ENCODE results near the gene RASA2. TPM values are rescaled to one million over a fixed set of nuclear protein-coding genes. Genes with fewer than 3 reads are reported as not detected.

RASA2 gene
- total and polyA plus RNA-seq, 2 of the 8 experiments (the other 6 are each of a cell fraction or from before 2014, with no cell fraction given), result 3.5 to 15.9 TPM

GRCh38 chr3:141485641-141486495, 959 bp upstream of the RASA2 start:
- no peak overlapping the region for H2BK5ac ChIP-seq (ENCODE audit: low read depth, low read length)
- H3K14ac ChIP-seq (ENCODE audit: insufficient read length), result no peak overlapping the region
- ChIA-PET CTCF (ENCODE audit: partially characterized antibody) (no interaction called here), POLR2A (ENCODE audit: partially characterized antibody) (interaction anchor here (1.4 to 2.0 kb wide), 4 partner anchors 13 to 117 kb away, joined by 3 to 14 read pairs (median 6); no protein-coding TSS in a partner anchor)
- peaks cover 0 to 30% of the 10 kb centered on the region in 2 experiments; a peak in 3 of 4 replicates for H3K79me2 ChIP-seq (ENCODE audit: control insufficient read depth in 1 of 2, insufficient read depth in 2 of 2, low read length in 2 of 2)
- 0 out of 2 replicates have a peak overlapping the region, but pooled peaks have one; percentile 20 for H2BK15ac ChIP-seq (ENCODE audit: low read length)
- no peaks in the 10 kb centered on the region for H3K23me2 ChIP-seq (ENCODE audit: low read depth, low read length)
- H4K91ac ChIP-seq (replicated peaks; ENCODE audit: insufficient read length, low read length), result no peak overlapping the region
- no peak overlapping the region for H4K8ac ChIP-seq (ENCODE audit: extremely low read depth, insufficient read depth, low read length)
- H4K5ac ChIP-seq (ENCODE audit: insufficient read length, low read depth, low read length), result peak overlapping the region; percentile 1
- H3K27ac ChIP-seq (ENCODE audit: low read depth, low read length), result peak overlapping the region; percentile 41; the same call in 1 of the 2 replicates
- no peaks in the 10 kb centered on the region for H3K27me3 ChIP-seq (replicated peaks in 1 of 4; ENCODE audit: control insufficient read depth in 3 of 4, extremely low read depth in 1 of 4, insufficient read depth in 3 of 4, low read length in 3 of 4)
- H3K4me3 ChIP-seq (ENCODE audit: extremely low read depth in 1 of 4, insufficient read depth in 2 of 4, low read depth in 3 of 4, low read length in 4 of 4), result peak overlapping the region; percentile 39 to 63 (median 54); a peak in 6 of 8 replicates
- TF ChIP-seq SIRT6 (IDR thresholded peaks at IDR 0.05; ENCODE audit: low read length), result no peak
- no peak for TF ChIP-seq RAD21 (IDR thresholded peaks at IDR 0.05 in 1 of 2, conservative IDR thresholded peaks at IDR 0.05 in 1 of 2; ENCODE audit: low read depth in 2 of 2, low read length in 2 of 2)
- TF ChIP-seq EP300 (IDR thresholded peaks at IDR 0.05; ENCODE audit: borderline replicate concordance in 1 of 2, low read depth in 2 of 2, low read length in 2 of 2), result no peak
- no peak for TF ChIP-seq SIN3A (conservative IDR thresholded peaks at IDR 0.05 in 1 of 2, IDR thresholded peaks at IDR 0.05 in 1 of 2; ENCODE audit: low read depth in 1 of 2, low read length in 2 of 2)
- no peak for TF ChIP-seq EGR1 (IDR thresholded peaks at IDR 0.05; ENCODE audit: borderline replicate concordance, low read depth, low read length)
- H3K36me3 ChIP-seq (ENCODE audit: control insufficient read depth in 2 of 4, insufficient read depth in 4 of 4, low read length in 3 of 4), result no peaks in the 10 kb centered on the region
- H2BK20ac ChIP-seq (ENCODE audit: low read length), result no peak overlapping the region; the same call in 1 of the 2 replicates
- H3K18ac ChIP-seq (ENCODE audit: extremely low read depth, low read length), result no peak overlapping the region; the same call in 1 of the 2 replicates
- 52% methylated on average over 10 of the region's 10 CpGs; no CpG with 5 or more reads in 1 of the 2 experiments for whole genome bisulfite sequencing, 2 experiments (ENCODE audit: extremely low coverage in 1 of 2, insufficient coverage in 1 of 2, insufficient read length in 1 of 2, insufficient replicate concordance in 2 of 2, low coverage in 1 of 2, low lambda C conversion rate in 2 of 2, missing lambda C conversion rate in 1 of 2)
- no peak overlapping the region for H2BK12ac ChIP-seq (ENCODE audit: low read depth, low read length)
- DNase-seq (ENCODE audit: low read depth in 1 of 2, low spot score in 2 of 2) (no peak), FAIRE-seq (no peak)
- H2AK5ac ChIP-seq (ENCODE audit: low read depth, low read length), result no peak overlapping the region
- H3K23ac ChIP-seq (ENCODE audit: insufficient read length), result no peak overlapping the region
- H4K20me1 ChIP-seq (replicated peaks in 1 of 2; ENCODE audit: control insufficient read depth in 1 of 2, insufficient read depth in 2 of 2, low read length in 2 of 2), result peaks cover 0 to 5% of the 10 kb centered on the region in 2 experiments
- H2AFZ ChIP-seq (ENCODE audit: low read length), result peak overlapping the region; percentile 11
- no peak overlapping the region for H2BK120ac ChIP-seq (replicated peaks; ENCODE audit: low read depth, low read length)
- H3K9ac ChIP-seq (replicated peaks in 1 of 4; ENCODE audit: extremely low read depth in 1 of 4, low read depth in 3 of 4, low read length in 3 of 4), result peak overlapping the region in 2 of 4 experiments; percentile 11 to 71; a peak in 3 of 7 replicates
- H3K4me1 ChIP-seq (replicated peaks in 1 of 4; ENCODE audit: control insufficient read depth in 3 of 4, insufficient read depth in 4 of 4, low read length in 3 of 4), result peaks cover 3 to 20% (median 11%) of the 10 kb centered on the region in 4 experiments; a peak in 6 of 7 replicates
- H3K4me2 ChIP-seq (ENCODE audit: insufficient read depth in 1 of 2, low read depth in 2 of 2, low read length in 2 of 2), result peak overlapping the region; percentile 58 to 61
- peak overlapping the region; percentile 2 for H3K56ac ChIP-seq (replicated peaks; ENCODE audit: insufficient read length, low read depth, low read length)
- H3K9me3 ChIP-seq (ENCODE audit: insufficient read depth in 2 of 2, low read depth in 1 of 2, low read length in 1 of 2), result no peaks in the 10 kb centered on the region
- no peak overlapping the region for H3K4ac ChIP-seq (replicated peaks; ENCODE audit: insufficient read length, low read depth, low read length)
- H3K79me1 ChIP-seq (ENCODE audit: low read depth, low read length), result peaks cover 2% of the 10 kb centered on the region; the same call in 1 of the 2 replicates

Measured in H1 (cell line).